HL-60/S4 (cell line): ENCODE measurements around the gene EIF6.
"Not testable (repeated sequence)": the region's sequence is repeated elsewhere in the genome, so short reads cannot be mapped to it uniquely, and the experiment has no call there.

ENCODE experiments used
- in situ Hi-C: fragments of 300-500 bp; cut with MboI; formaldehyde crosslinking; loops from 2 replicates; pipeline ENCODE4 v1.14.3; 2022; ENCODE audit warnings: low sequenced_read_pairs

The EIF6 gene

GRCh38 chr20:35284267-35284991 lies at the start of gene EIF6:
TSS of gene EIF6 (minus strand) at chr20:35284772. CDS start at chr20:35284487, 285 bp downstream.
- in situ Hi-C loops = no loop called here

DNA sequence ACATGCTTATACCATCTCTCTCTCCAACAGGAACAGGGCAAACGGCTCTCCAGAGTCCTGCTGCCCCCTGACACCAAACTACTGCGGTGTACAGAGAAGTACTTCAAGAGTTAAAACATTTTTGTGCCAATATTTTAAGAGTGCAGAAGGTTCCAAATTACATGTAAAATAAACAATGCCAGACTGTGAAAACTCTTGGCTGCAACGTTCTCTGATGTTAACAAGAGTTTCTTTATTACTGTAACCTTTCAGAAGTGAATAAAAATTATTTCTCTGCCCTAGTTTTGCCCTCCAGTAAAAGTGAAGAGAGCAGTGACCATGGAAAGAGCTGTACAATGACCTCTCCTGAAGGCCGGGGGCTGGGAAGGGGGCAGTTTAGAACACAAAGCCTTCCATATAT lies 49.0 kb upstream of the EIF6 start:
- in situ Hi-C loops = no loop called here

DNA sequence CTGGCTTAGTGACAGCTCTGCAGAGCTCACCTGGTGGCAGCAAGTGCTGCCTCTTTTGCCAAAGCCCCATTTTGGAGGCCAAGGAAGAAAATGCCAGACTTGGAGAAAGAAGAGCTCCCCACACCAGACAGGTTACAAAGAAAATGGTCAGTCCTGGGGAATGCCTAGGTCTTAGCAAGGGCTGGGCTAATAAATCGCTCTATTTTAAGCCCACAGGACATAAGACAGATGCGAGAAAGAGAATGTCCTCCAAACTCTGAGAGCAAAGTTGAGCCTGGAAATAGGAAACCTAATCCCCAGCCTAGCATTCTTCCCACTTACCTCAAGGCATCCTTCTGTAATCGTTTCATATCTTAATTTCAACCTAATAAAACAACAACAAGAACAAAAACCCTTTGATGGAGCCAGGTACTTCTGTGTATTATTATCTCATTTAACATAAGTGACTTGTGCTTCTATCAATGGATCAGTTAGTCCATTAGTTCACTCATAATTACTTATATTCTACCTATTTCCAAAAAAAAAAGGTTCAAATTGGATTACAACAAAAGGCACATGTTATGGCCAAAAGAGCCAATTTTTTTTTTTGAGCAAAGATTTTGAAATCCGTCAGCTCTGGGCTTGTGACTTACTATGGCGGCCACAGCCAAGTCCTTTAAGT lies 48.1 kb upstream of the EIF6 start:
- in situ Hi-C loops = no loop called here

DNA sequence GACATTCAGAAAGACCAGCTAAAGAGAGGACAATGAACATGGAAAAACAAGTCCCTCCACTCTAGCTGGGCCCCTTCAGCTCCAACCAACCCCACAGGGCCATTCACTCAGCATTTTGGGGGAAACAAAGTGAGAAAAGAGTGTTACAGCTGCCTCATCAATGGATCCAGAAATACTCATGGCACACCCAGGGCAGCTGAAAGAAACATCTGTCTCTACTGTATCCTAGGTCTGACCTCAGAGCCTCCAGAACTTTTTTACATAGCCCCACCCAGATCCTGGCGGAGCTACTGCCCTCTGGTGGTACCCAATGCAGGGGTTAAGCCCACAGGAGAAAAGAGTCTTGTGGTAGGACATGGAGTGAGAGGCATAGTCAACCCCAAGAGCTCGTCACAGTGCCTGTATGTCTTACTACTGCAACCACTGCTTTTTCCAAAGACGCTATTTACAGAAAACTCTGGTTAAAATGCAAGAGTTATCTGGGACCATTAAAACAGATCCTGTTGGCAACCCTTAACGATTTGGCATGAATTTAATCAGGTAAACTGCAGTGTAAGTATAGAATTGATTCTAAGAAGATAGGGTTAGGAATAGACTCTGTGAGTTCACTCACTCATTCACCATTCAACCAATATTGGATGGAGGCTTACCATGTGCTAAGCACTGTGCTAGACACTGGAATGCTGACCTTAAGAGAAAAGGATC lies 45.0 kb upstream of the EIF6 start:
- in situ Hi-C loops = no loop called here

- in situ Hi-C loops = no loop called here
Observed at GRCh38 chr20:35328689-35329088, 44.1 kb upstream of the EIF6 start.

DNA sequence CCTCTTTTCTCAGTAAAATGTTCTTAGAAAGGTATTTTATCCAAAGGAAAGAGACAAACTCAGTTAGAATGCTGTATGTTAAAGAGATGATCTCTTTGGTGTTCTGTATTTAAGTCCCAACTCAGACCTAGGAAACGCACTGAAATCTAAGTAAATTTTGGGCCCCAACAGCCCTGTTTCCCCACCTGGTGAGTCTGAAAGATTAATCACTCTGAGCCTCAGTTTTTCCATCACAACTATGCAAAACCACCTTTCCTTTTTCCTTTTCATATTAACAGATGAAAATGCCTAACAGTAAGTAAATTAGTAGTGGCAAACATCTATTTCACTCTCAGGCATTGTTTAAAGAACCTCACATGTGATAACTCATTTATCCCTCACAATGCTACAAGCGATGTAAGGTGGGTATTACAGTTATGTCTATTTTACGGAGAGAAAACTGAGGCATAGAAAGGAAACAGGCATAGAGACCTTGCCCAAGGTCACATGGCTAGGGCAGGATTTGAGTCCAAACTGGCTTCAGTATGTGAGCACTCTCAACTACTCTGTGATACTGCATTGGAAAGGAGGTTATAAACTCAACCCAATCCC lies 43.6 kb upstream of the EIF6 start:
- in situ Hi-C loops = no loop called here

- in situ Hi-C loops = no loop called here
Observed at GRCh38 chr20:35327074-35327976, 42.8 kb upstream of the EIF6 start.

GRCh38 chr20:35326740-35327073 lies 42.1 kb upstream of the EIF6 start:
- in situ Hi-C loops = no loop called here

DNA sequence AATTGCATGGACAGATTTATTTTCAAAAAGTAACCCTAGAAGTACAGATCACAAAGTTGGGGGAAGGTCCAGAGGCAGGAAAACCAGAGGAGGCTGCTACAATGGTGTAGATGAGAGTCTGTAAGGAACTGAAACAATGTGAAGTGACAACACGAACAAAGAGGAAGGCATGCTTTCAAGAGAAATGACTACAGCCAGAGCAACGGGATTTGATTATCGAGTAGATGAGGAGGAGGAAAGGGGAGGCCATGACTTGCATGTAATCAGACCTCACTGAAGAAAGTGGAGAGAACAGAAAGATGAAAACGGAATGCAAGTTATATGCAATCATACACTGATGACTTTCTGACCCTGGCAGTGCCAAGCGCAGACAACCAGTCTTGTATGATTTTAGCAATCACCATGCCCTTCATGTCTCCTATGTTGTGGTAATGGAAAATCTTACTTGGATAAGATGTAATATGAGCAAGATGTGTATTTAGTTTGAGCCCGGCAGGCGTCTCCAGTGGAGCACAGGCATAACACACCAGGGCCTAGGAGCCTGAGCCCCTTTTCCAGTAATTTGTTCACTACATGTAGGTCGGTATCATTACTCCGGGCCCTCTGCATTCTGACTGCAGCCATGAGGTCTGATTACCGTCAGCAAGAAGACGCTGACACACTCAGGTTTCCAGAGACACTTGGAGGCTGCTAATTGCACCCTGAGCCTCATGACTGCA lies 41.6 kb upstream of the EIF6 start:
- in situ Hi-C loops = no loop called here

DNA sequence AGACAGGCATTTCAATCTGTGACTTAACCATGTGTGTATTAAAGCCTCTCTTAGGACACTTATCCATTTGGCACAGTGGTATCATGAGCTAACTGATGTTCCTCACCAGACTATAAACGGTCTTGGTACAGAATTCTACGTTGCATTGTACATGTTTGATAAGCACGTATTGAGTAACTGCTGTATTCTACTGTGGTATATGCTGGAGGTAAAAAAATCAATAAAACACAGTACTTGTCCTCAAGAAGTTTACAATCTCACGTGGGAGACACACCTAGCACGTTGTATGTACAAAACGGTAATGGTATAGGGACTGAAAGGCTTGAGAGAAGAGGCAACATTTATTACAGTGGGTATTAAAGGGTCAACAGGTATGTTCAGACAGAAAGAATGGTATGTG lies 40.8 kb upstream of the EIF6 start:
- in situ Hi-C loops = no loop called here

DNA sequence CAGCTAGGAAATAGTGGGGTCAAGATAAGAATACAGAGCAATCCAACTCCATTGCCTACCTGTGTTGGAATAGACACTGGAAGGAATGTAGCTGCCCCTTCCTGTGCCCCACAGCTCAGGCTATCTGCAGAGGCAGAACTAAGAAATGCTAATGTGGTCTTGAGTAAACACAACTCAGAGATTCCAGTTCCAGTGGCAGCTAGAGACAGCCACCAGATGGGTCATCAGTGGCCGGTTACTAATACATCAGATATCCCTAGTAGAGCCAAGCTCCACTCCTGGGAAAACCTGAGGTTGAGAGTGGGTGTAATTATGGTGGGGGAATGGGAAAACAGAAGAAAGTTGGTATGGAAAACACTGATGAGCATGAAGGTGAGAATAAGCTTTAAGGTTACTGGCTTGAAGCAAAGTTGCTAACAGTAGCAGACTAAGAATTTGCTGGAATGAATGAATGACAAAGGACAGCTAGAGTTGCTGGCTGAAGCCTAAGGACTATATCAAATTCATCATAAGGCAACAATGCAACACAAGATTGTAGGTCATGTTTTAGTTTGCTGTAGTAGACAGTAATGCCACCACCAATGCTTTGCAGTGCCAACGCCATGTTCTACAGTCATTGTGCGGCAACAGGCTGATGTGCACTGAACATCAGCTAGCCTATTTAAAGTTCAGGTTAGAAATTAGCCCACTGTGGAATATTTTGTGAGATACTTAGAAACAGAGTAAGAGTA lies 36.0 kb upstream of the EIF6 start:
- in situ Hi-C loops = no loop called here

GRCh38 chr20:35319871-35320197 lies 35.3 kb upstream of the EIF6 start:
- in situ Hi-C loops = no loop called here

GRCh38 chr20:35319192-35319870 lies 34.8 kb upstream of the EIF6 start:
- in situ Hi-C loops = no loop called here

- in situ Hi-C loops = no loop called here
Observed at GRCh38 chr20:35318502-35319157, 34.1 kb upstream of the EIF6 start.

GRCh38 chr20:35317416-35318210 lies 33.0 kb upstream of the EIF6 start:
- in situ Hi-C loops = no loop called here

DNA sequence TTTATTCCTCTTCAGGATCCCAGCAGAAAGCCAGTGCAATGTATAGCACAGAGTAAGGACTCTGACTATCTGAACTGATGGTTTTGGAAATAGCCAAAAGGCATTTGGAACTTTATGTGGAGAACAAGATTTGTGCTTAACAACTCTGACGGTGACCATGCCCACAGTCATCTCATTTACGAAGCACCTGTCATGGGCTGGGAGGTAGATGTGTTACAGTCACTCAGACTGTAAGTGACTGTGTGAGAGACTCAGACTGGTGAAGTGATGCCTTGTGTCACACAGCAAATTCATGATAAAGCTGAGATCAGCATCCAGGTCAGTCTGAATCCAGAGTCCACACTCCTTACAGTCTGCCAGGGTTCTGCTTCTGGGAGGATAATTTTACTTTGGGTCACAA lies 31.5 kb upstream of the EIF6 start:
- in situ Hi-C loops = no loop called here

DNA sequence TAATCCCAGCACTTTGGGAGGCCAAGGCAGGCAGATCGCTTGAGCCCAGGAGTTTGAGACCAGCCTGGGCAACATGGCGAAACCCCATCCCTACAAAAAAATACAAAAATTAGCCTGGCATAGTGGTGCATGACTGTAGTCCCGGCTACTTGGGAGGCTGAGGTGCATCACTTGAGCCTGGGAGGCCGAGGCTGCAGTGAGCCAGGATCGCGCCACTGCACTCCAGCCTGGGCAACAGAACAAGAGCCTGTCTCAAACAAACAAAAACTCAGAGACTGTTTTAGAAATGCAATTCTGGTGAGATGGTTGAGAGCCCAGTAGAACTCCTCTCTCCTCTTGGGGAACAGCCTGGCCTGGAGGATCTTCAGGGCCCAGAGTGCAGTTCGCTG lies 31.1 kb upstream of the EIF6 start:
- in situ Hi-C loops = not testable (repeated sequence)
